ENCODE results near the gene MVB12B. TPM values are rescaled to one million over a fixed set of nuclear protein-coding genes. Genes with fewer than 3 reads are reported as not detected.
A peak's percentile ranks its signal among the peaks of the same experiment; 100 is the strongest.

The MVB12B gene
- total and polyA plus RNA-seq, 2 of the 13 experiments (the other 11 are each of a cell fraction or from before 2014, with no cell fraction given), result 12.1 to 30.1 TPM

GRCh38 chr9:126366366-126367011, 39.9 kb downstream of the MVB12B start:
- WGBS (ENCODE audit: low lambda C conversion rate), result 97% methylated on average over 13 of the region's 13 CpGs
- TF ChIP-seq CEBPB (IDR thresholded peaks at IDR 0.05; ENCODE audit: borderline replicate concordance, low read depth, low read length) (0 out of 2 replicates have a peak, but pooled peaks have one; percentile 10), RFXAP (CRISPR knock-in tag; IDR thresholded peaks at IDR 0.05; ENCODE audit: borderline replicate concordance) (no peak), ATF7 (IDR thresholded peaks at IDR 0.05) (peak; percentile 60), ATF7 (CRISPR knock-in tag; IDR thresholded peaks at IDR 0.05) (no peak)
- ChIA-PET CTCF (ENCODE audit: low intra/inter-chr PET ratio, low total read pairs) (no interaction called here), POLR2A (no interaction called here)
- H3K27me3 ChIP-seq (ENCODE audit: control insufficient read depth in 1 of 2, insufficient read depth in 2 of 2, low read length in 2 of 2), result no peaks in the 10 kb centered on the region
- FAIRE-seq (no peak), ATAC-seq (no peak), DNase-seq (ENCODE audit: low spot score) (no peak)
- H3K4me2 ChIP-seq (ENCODE audit: low read depth, low read length), result no peak overlapping the region
- H2AFZ ChIP-seq (ENCODE audit: low read length), result no peak overlapping the region
- H3K9me3 ChIP-seq (ENCODE audit: low read length), result peaks cover 4% of the 10 kb centered on the region
- no TSS peak for BruUV-seq (replicated peaks)
- H3K4me1 ChIP-seq (ENCODE audit: insufficient read depth, low read length), result peaks cover 14% of the 10 kb centered on the region
- intact Hi-C loops (cut with micrococcal nuclease; ENCODE audit: unreplicated experiment), result no loop called here
- no peak overlapping the region for H3K4me3 ChIP-seq (replicated peaks in 1 of 3; ENCODE audit: insufficient read depth in 1 of 3, low read depth in 2 of 3, low read length in 3 of 3)
- H3K27ac ChIP-seq (ENCODE audit: extremely low read length, insufficient read depth, low read length), result no peak overlapping the region
- no peak overlapping the region for H3K9ac ChIP-seq (ENCODE audit: insufficient read depth, low read depth, low read length)
- in situ Hi-C loops (cut with HindIII; ENCODE audit: extremely low pct_ligation_motif_present, low pct_unique_long_range_greater_than_20kb), result no loop called here
- H3K79me2 ChIP-seq (ENCODE audit: insufficient read depth, low read length), result peaks cover 43% of the 10 kb centered on the region
- H3K36me3 ChIP-seq (replicated peaks in 1 of 2; ENCODE audit: control insufficient read depth in 1 of 2, insufficient read depth in 2 of 2, low read length in 2 of 2), result peaks cover 2 to 4% of the 10 kb centered on the region in 2 experiments; a peak in 3 of 5 replicates
- no peaks in the 10 kb centered on the region for H4K20me1 ChIP-seq (ENCODE audit: insufficient read depth, low read length)

GRCh38 chr9:126367139-126367538, 40.5 kb downstream of the MVB12B start:
- no peak overlapping the region for H3K4me2 ChIP-seq (ENCODE audit: low read depth, low read length)
- no peak overlapping the region for H2AFZ ChIP-seq (ENCODE audit: low read length)
- no peaks in the 10 kb centered on the region for H3K27me3 ChIP-seq (ENCODE audit: control insufficient read depth in 1 of 2, insufficient read depth in 2 of 2, low read length in 2 of 2)
- no TSS peak for BruUV-seq (replicated peaks)
- no peak for TF ChIP-seq ZNF275 (CRISPR knock-in tag; IDR thresholded peaks at IDR 0.05; ENCODE audit: borderline replicate concordance)
- no peak for TF ChIP-seq FLYWCH1 (CRISPR knock-in tag; IDR thresholded peaks at IDR 0.05)
- TF ChIP-seq ZNF704 (CRISPR knock-in tag; IDR thresholded peaks at IDR 0.05; ENCODE audit: borderline replicate concordance), result no peak
- no peak for TF ChIP-seq ZNF24 (IDR thresholded peaks at IDR 0.05)
- TF ChIP-seq ARNT (IDR thresholded peaks at IDR 0.05), result no peak
- no peak for TF ChIP-seq TBL1XR1 (IDR thresholded peaks at IDR 0.05; ENCODE audit: borderline replicate concordance, low read length, partially characterized antibody)
- no peak for TF ChIP-seq KLF15 (CRISPR knock-in tag; IDR thresholded peaks at IDR 0.05; ENCODE audit: borderline replicate concordance)
- no peak for TF ChIP-seq BRF2 (CRISPR knock-in tag; IDR thresholded peaks at IDR 0.05)
- TF ChIP-seq IRF2 (CRISPR knock-in tag; IDR thresholded peaks at IDR 0.05), result no peak
- no peak for TF ChIP-seq DMAP1 (CRISPR knock-in tag; IDR thresholded peaks at IDR 0.05)
- H4K20me1 ChIP-seq (ENCODE audit: insufficient read depth, low read length), result no peaks in the 10 kb centered on the region
- POLR2A ChIA-PET, result no interaction called here
- H3K4me3 ChIP-seq (replicated peaks in 1 of 3; ENCODE audit: insufficient read depth in 1 of 3, low read depth in 2 of 3, low read length in 3 of 3), result no peak overlapping the region
- H3K36me3 ChIP-seq (replicated peaks in 1 of 2; ENCODE audit: control insufficient read depth in 1 of 2, insufficient read depth in 2 of 2, low read length in 2 of 2), result peaks cover 2 to 4% of the 10 kb centered on the region in 2 experiments; a peak in 3 of 5 replicates
- FAIRE-seq (no peak), DNase-seq (ENCODE audit: low spot score) (no peak), ATAC-seq (no peak)
- peaks cover 20% of the 10 kb centered on the region for H3K4me1 ChIP-seq (ENCODE audit: insufficient read depth, low read length)
- intact Hi-C loops (cut with micrococcal nuclease; ENCODE audit: unreplicated experiment), result no loop called here
- H3K79me2 ChIP-seq (ENCODE audit: insufficient read depth, low read length), result peaks cover 38% of the 10 kb centered on the region
- CTCF ChIA-PET (ENCODE audit: low intra/inter-chr PET ratio, low total read pairs), result no interaction called here
- 94% methylated on average over 13 of the region's 13 CpGs for WGBS (ENCODE audit: low lambda C conversion rate)
- no peaks in the 10 kb centered on the region for H3K9me3 ChIP-seq (ENCODE audit: low read length)
- H3K9ac ChIP-seq (ENCODE audit: insufficient read depth, low read depth, low read length), result no peak overlapping the region
- in situ Hi-C loops (cut with HindIII; ENCODE audit: extremely low pct_ligation_motif_present, low pct_unique_long_range_greater_than_20kb), result no loop called here
- no peak overlapping the region for H3K27ac ChIP-seq (ENCODE audit: extremely low read length, insufficient read depth, low read length)
